ENCODE data around the gene XYLT1. TPM values are rescaled to one million over a fixed set of nuclear protein-coding genes. Genes with fewer than 3 reads are reported as not detected.

Gene XYLT1
- total and polyA plus RNA-seq, 9 of the 15 experiments (the other 6 are each of a cell fraction or from before 2014, with no cell fraction given) = 0.03 to 0.09 (median 0.08) TPM; not detected in 6

DNA sequence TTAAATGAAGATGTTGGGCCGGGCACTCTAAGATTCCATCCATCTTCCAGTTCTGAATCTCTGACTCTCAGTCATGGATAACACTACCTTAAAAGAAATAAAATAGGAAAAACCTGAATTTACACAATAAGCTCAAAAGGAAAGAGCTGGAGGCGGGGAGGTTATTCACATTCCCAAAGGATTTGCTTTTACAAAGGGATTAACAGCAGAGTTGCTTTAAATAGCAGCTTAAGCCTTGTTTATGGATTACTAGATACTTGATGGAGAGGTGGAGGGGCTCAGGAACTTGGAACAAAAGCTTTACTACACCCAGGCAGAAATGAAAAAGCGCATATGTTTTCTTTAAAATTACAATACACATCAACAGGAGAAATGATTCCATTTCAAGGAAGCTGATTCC, 84.5 kb downstream of the XYLT1 start:
- POLR2A ChIA-PET = interaction anchor here (1.0 kb wide), 1 partner anchor 9 kb away, joined by 3 read pairs; no protein-coding TSS in a partner anchor
- TF ChIP-seq, protein P1, sequence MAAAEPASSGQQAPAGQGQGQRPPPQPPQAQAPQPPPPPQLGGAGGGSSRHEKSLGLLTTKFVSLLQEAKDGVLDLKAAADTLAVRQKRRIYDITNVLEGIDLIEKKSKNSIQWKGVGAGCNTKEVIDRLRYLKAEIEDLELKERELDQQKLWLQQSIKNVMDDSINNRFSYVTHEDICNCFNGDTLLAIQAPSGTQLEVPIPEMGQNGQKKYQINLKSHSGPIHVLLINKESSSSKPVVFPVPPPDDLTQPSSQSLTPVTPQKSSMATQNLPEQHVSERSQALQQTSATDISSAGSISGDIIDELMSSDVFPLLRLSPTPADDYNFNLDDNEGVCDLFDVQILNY (CRISPR knock-in tag; IDR thresholded peaks at IDR 0.05) = no peak
- TF ChIP-seq RBM14 (IDR thresholded peaks at IDR 0.05; ENCODE audit: borderline replicate concordance, insufficient read depth, low read depth, low read length) = no peak
- TF ChIP-seq ARHGAP35 (IDR thresholded peaks at IDR 0.05; ENCODE audit: partially characterized antibody) = no peak
- TF ChIP-seq FIP1L1 (IDR thresholded peaks at IDR 0.05; ENCODE audit: low read depth, low read length, poor library complexity, severe bottlenecking) = no peak
- no peak for TF ChIP-seq KDM1A (IDR thresholded peaks at IDR 0.05)
- TF ChIP-seq LCOR (CRISPR knock-in tag; IDR thresholded peaks at IDR 0.05) = no peak
- TF ChIP-seq, protein P2, sequence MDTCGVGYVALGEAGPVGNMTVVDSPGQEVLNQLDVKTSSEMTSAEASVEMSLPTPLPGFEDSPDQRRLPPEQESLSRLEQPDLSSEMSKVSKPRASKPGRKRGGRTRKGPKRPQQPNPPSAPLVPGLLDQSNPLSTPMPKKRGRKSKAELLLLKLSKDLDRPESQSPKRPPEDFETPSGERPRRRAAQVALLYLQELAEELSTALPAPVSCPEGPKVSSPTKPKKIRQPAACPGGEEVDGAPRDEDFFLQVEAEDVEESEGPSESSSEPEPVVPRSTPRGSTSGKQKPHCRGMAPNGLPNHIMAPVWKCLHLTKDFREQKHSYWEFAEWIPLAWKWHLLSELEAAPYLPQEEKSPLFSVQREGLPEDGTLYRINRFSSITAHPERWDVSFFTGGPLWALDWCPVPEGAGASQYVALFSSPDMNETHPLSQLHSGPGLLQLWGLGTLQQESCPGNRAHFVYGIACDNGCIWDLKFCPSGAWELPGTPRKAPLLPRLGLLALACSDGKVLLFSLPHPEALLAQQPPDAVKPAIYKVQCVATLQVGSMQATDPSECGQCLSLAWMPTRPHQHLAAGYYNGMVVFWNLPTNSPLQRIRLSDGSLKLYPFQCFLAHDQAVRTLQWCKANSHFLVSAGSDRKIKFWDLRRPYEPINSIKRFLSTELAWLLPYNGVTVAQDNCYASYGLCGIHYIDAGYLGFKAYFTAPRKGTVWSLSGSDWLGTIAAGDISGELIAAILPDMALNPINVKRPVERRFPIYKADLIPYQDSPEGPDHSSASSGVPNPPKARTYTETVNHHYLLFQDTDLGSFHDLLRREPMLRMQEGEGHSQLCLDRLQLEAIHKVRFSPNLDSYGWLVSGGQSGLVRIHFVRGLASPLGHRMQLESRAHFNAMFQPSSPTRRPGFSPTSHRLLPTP (IDR thresholded peaks at IDR 0.05; ENCODE audit: borderline replicate concordance, extremely low read depth, insufficient read length) = no peak
- Histone ChIP-seq H3K79me2 (ENCODE audit: control insufficient read depth, insufficient read depth, low read length) (no peaks in the 10 kb centered on the region), H3K27ac (ENCODE audit: extremely low read depth, low read depth, low read length) (no peak overlapping the region), H3K9ac (ENCODE audit: insufficient read depth in 1 of 2, low read depth in 2 of 2, low read length in 2 of 2) (no peak overlapping the region), H3K4me1 (replicated peaks in 1 of 2; ENCODE audit: control insufficient read depth in 2 of 2, insufficient read depth in 2 of 2, low read length in 2 of 2) (no peaks in the 10 kb centered on the region), H3K4me3 (no peak overlapping the region), H3K36me3 (ENCODE audit: control insufficient read depth, insufficient read depth, low read length) (no peaks in the 10 kb centered on the region), H3K27me3 (ENCODE audit: control insufficient read depth in 2 of 2, insufficient read depth in 2 of 2, low read length in 2 of 2) (peaks cover 14 to 39% of the 10 kb centered on the region in 2 experiments; a peak in 4 of 5 replicates), H4K20me1 (replicated peaks; ENCODE audit: control insufficient read depth, insufficient read depth, low read length) (no peaks in the 10 kb centered on the region), H3K4me2 (ENCODE audit: insufficient read depth, low read length) (no peak overlapping the region), H3K9me1 (ENCODE audit: control insufficient read depth, insufficient read depth, low read length) (no peaks in the 10 kb centered on the region), H2AFZ (ENCODE audit: low read depth, low read length) (no peak overlapping the region), H3K9me3 (replicated peaks; ENCODE audit: control insufficient read depth, insufficient read depth, low read depth, low read length) (no peaks in the 10 kb centered on the region)
- DNase-seq (ENCODE audit: extremely low read depth in 1 of 4, low spot score in 3 of 4) (no peak), ATAC-seq (no peak), FAIRE-seq (no peak)
- WGBS (ENCODE audit: insufficient coverage, low coverage, missing lambda C conversion rate) = 0% methylated on average over 3 of the region's 3 CpGs
- CTCF ChIA-PET (ENCODE audit: low intra/inter-chr PET ratio) = no interaction called here
- in situ Hi-C loops (cut with MboI) = no loop called here
- no TSS peak for BruUV-seq (replicated peaks)
- intact Hi-C loops (cut with micrococcal nuclease) = no loop called here

Data from K562 (cell line).